Measurements from ENCODE around the gene MARCHF10. TPM values are rescaled to one million over a fixed set of nuclear protein-coding genes. Genes with fewer than 3 reads are reported as not detected.

Gene MARCHF10
- total and polyA plus RNA-seq, 2 of the 4 experiments (the other 2 are of a cell fraction) = 0.18 to 0.74 TPM

DNA sequence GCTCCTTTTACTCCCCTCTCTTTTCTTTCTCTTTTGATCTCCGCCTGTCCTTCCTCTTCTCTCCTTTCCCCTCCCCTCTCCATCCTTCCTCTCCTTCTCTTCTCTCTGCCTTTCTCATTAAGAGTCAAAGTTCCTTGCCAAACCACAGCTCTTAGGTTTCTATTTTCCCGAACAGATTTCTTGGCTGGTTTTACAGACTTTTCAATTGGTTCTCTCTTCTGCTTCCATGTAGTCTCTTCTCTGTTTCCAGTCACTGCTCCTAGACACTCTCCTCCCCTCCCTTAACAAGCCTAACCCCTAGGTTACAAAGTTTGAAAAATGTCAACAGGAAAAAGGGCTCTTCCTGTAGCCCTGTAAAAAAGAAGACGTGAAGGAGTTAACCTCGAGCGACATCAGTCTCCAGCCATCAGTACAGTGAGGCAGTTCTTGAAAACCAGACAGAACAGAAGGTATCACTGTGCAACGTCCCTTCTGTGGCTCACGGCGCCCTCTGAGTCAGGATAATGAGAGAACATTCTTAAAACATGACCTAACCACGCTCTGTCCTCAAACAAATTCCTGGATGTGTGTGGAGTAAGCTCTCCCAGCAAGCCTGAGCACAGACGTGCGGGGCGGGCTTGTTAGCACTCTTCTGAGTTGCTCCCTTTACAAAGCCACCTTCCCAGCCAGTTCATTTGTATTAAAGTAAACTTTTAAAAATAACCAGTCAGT lies 11.6 kb upstream of the MARCHF10 start:
- peak overlapping the region; percentile 96 for H3K56ac ChIP-seq (ENCODE audit: extremely low read depth, insufficient read depth, low read length)
- intact Hi-C loops (cut with micrococcal nuclease) = loop anchor here (2.0 kb wide), 2 partner anchors 29 to 115 kb away; no protein-coding TSS in a partner anchor
- peak overlapping the region; percentile 87 for H3K23ac ChIP-seq (ENCODE audit: low read depth, low read length)
- H3K9me1 ChIP-seq (ENCODE audit: insufficient read depth, low read length) = peaks cover 23% of the 10 kb centered on the region; the same call in 1 of the 2 replicates
- peak overlapping the region; percentile 98 for H2BK20ac ChIP-seq (ENCODE audit: low read depth, low read length)
- H2AFZ ChIP-seq (replicated peaks; ENCODE audit: low read length, poor library complexity) = peak overlapping the region; percentile 58
- H3K4me1 ChIP-seq (ENCODE audit: control insufficient read depth, insufficient read depth, low read length) = peaks cover 25% of the 10 kb centered on the region
- H2AK5ac ChIP-seq (ENCODE audit: low read depth, low read length) = peak overlapping the region; percentile 88
- no peaks in the 10 kb centered on the region for H3K36me3 ChIP-seq (ENCODE audit: control insufficient read depth, insufficient read depth, low read length)
- in situ Hi-C loops (cut with MboI; ENCODE audit: low sequenced_read_pairs) = no loop called here
- H3K9ac ChIP-seq (ENCODE audit: low read depth, low read length) = peak overlapping the region; percentile 49
- DNase-seq (peak; percentile 99), ATAC-seq (ENCODE audit: low read depth) (peak; percentile 94)
- H3K9me3 ChIP-seq (ENCODE audit: control insufficient read depth, insufficient read depth, low read length) = no peaks in the 10 kb centered on the region
- dilution Hi-C loops (cut with HindIII; ENCODE audit: low sequenced_read_pairs, unreplicated experiment) = no loop called here
- no TSS peak for BruUV-seq (replicated peaks)
- H3K4ac ChIP-seq (ENCODE audit: low read depth, low read length) = peak overlapping the region; percentile 92
- CTCF ChIA-PET = no interaction called here
- no peaks in the 10 kb centered on the region for H4K20me1 ChIP-seq (ENCODE audit: insufficient read depth, low read length)
- H3K14ac ChIP-seq (replicated peaks; ENCODE audit: low read depth, low read length) = peak overlapping the region; percentile 95
- peak overlapping the region; percentile 80; the same call in 1 of the 2 replicates for H3K18ac ChIP-seq (ENCODE audit: low read depth, low read length)
- WGBS, 2 experiments (ENCODE audit: extremely low coverage in 2 of 2, insufficient read length in 1 of 2) = 38% methylated on average over 1 of the region's 12 CpGs; no CpG with 5 or more reads in 1 of the 2 experiments
- H2BK15ac ChIP-seq (ENCODE audit: low read depth, low read length) = peak overlapping the region; percentile 97
- peak overlapping the region; percentile 63 for H2AK9ac ChIP-seq (replicated peaks; ENCODE audit: low read depth, low read length, poor library complexity)
- H3K79me1 ChIP-seq (ENCODE audit: low read depth in 1 of 2, low read length in 2 of 2) = peaks cover 4 to 13% of the 10 kb centered on the region in 2 experiments; a peak in 2 of 4 replicates
- H2BK5ac ChIP-seq (ENCODE audit: low read depth, low read length, poor library complexity, severe bottlenecking) = peak overlapping the region; percentile 99
- no peaks in the 10 kb centered on the region for H3K27me3 ChIP-seq (ENCODE audit: control insufficient read depth, insufficient read depth, low read length)
- peak overlapping the region; percentile 67 to 93 for H4K8ac ChIP-seq (ENCODE audit: low read depth in 2 of 2, low read length in 2 of 2)
- H2BK120ac ChIP-seq (ENCODE audit: low read depth, low read length) = peak overlapping the region; percentile 98
- peak overlapping the region; percentile 24; the same call in 1 of the 2 replicates for H3K4me3 ChIP-seq (ENCODE audit: insufficient read depth, low read depth, low read length)
- peak overlapping the region; percentile 94 for H4K91ac ChIP-seq (ENCODE audit: insufficient read depth, low read depth, low read length)
- H4K5ac ChIP-seq (ENCODE audit: low read depth, low read length) = peak overlapping the region; percentile 61; the same call in 1 of the 2 replicates
- POLR2A ChIA-PET (ENCODE audit: unreplicated experiment) = no interaction called here
- H3K27ac ChIP-seq (ENCODE audit: insufficient read depth, low read length) = peak overlapping the region; percentile 70
- H3K4me2 ChIP-seq (ENCODE audit: low read depth, low read length) = peak overlapping the region; percentile 71
- TF ChIP-seq RFX5 (IDR thresholded peaks at IDR 0.05; ENCODE audit: low read depth, low read length) (no peak; the same call in 1 of the 2 replicates), MAZ (IDR thresholded peaks at IDR 0.05; ENCODE audit: borderline replicate concordance, low read depth, low read length) (peak; percentile 64; the same call in 1 of the 2 replicates), MXI1 (IDR thresholded peaks at IDR 0.05; ENCODE audit: borderline replicate concordance, low read depth, low read length) (no peak), RAD21 (IDR thresholded peaks at IDR 0.05; ENCODE audit: low read length) (peak; percentile 47), FOS (IDR thresholded peaks at IDR 0.05; ENCODE audit: low read depth, low read length) (peak; percentile 92), BHLHE40 (IDR thresholded peaks at IDR 0.05; ENCODE audit: low read depth, low read length) (peak; percentile 78), CHD1 (IDR thresholded peaks at IDR 0.05; ENCODE audit: low read depth, low read length) (0 out of 2 replicates have a peak, but pooled peaks have one; percentile 34), MAFK (IDR thresholded peaks at IDR 0.05; ENCODE audit: low read depth, low read length) (0 out of 2 replicates have a peak, but pooled peaks have one; percentile 33), RCOR1 (IDR thresholded peaks at IDR 0.05; ENCODE audit: insufficient replicate concordance, low read length) (no peak), CEBPB (IDR thresholded peaks at IDR 0.05; ENCODE audit: low read depth, low read length) (peak; percentile 83), POLR2A (IDR thresholded peaks at IDR 0.05; ENCODE audit: low read depth, low read length) (peak; percentile 82)
- TF ChIP-seq, protein P1, sequence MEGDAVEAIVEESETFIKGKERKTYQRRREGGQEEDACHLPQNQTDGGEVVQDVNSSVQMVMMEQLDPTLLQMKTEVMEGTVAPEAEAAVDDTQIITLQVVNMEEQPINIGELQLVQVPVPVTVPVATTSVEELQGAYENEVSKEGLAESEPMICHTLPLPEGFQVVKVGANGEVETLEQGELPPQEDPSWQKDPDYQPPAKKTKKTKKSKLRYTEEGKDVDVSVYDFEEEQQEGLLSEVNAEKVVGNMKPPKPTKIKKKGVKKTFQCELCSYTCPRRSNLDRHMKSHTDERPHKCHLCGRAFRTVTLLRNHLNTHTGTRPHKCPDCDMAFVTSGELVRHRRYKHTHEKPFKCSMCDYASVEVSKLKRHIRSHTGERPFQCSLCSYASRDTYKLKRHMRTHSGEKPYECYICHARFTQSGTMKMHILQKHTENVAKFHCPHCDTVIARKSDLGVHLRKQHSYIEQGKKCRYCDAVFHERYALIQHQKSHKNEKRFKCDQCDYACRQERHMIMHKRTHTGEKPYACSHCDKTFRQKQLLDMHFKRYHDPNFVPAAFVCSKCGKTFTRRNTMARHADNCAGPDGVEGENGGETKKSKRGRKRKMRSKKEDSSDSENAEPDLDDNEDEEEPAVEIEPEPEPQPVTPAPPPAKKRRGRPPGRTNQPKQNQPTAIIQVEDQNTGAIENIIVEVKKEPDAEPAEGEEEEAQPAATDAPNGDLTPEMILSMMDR (conservative IDR thresholded peaks at IDR 0.05; ENCODE audit: low read depth, low read length) = no peak
- TF ChIP-seq, protein P2, sequence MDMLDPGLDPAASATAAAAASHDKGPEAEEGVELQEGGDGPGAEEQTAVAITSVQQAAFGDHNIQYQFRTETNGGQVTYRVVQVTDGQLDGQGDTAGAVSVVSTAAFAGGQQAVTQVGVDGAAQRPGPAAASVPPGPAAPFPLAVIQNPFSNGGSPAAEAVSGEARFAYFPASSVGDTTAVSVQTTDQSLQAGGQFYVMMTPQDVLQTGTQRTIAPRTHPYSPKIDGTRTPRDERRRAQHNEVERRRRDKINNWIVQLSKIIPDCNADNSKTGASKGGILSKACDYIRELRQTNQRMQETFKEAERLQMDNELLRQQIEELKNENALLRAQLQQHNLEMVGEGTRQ (IDR thresholded peaks at IDR 0.05; ENCODE audit: low read depth, low read length) = no peak
- TF ChIP-seq, protein P3, sequence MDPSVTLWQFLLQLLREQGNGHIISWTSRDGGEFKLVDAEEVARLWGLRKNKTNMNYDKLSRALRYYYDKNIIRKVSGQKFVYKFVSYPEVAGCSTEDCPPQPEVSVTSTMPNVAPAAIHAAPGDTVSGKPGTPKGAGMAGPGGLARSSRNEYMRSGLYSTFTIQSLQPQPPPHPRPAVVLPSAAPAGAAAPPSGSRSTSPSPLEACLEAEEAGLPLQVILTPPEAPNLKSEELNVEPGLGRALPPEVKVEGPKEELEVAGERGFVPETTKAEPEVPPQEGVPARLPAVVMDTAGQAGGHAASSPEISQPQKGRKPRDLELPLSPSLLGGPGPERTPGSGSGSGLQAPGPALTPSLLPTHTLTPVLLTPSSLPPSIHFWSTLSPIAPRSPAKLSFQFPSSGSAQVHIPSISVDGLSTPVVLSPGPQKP (IDR thresholded peaks at IDR 0.05; ENCODE audit: borderline replicate concordance, low read depth, low read length) = no peak

All from IMR-90 (cell line).